Breast epithelium (tissue), 3 donors: ENCODE results near the gene ZNF609.
"Not testable (repeated sequence)": the region's sequence is repeated elsewhere in the genome, so short reads cannot be mapped to it uniquely, and the experiment has no call there.

ENCODE experiments used
- CTCF ChIP-seq, 3 donors: fragments of 450-650 bp; IDR thresholded peaks; one replicate each; pipeline ENCODE4 v1.5.1; 2016 to 2017; ENCODE audit warnings: antibody characterized with exemption in 3 of 3, mild to moderate bottlenecking in 3 of 3, moderate library complexity in 3 of 3
- POLR2A ChIP-seq: fragments of 450-650 bp; IDR thresholded peaks from one replicate; pipeline ENCODE4 v1.6.1; 2016; ENCODE audit warnings: antibody characterized with exemption, mild to moderate bottlenecking, moderate library complexity
- POLR2AphosphoS5 ChIP-seq, 3 donors: sonication (generic); formaldehyde crosslinking; IDR thresholded peaks; one replicate each; pipeline ENCODE4 v1.6.1; 2017; ENCODE audit warnings: antibody characterized with exemption in 3 of 3

- TF ChIP-seq POLR2AphosphoS5 (IDR thresholded peaks at IDR 0.05); CTCF (IDR thresholded peaks at IDR 0.05); POLR2A: not testable (repeated sequence)
These were observed 147.0 kb downstream of the ZNF609 start for GRCh38 chr15:64607416-64607815.
